Loucy (cell line): ENCODE measurements around the gene ASPHD1.

Experiments used
- H2AFZ ChIP-seq: fragments of 200-600 bp; sonication (generic); 2 replicates; pipeline ENCODE4 v1.6.0; 2016; ENCODE audit warnings: antibody characterized with exemption, mild to moderate bottlenecking, low read length, moderate library complexity
- H3F3A ChIP-seq: fragments of 200-600 bp; 2 replicates; pipeline ENCODE4 v1.6.0; 2016; ENCODE audit warnings: antibody characterized with exemption, low read depth, mild to moderate bottlenecking
- H3K27me3 ChIP-seq: fragments of 200-600 bp; sonication (generic); 2 replicates; pipeline ENCODE4 v1.6.1; 2014; ENCODE audit warnings: low read length, mild to moderate bottlenecking; ENCODE audit not compliant: insufficient read depth, poor library complexity, severe bottlenecking
- H3K36me3 ChIP-seq: fragments of 200-600 bp; sonication (generic); 2 replicates; pipeline ENCODE4 v1.6.1; 2016; ENCODE audit warnings: low read length; ENCODE audit not compliant: insufficient read depth
- H3K4me1 ChIP-seq: fragments of 200-600 bp; sonication (generic); 2 replicates; pipeline ENCODE4 v1.5.1; 2014; ENCODE audit warnings: low read length, mild to moderate bottlenecking; ENCODE audit not compliant: insufficient read depth, poor library complexity, severe bottlenecking
- H3K4me2 ChIP-seq: fragments of 200-600 bp; sonication (generic); 2 replicates; pipeline ENCODE4 v1.6.0; 2014; ENCODE audit warnings: antibody characterized with exemption, low read length, low read depth, mild to moderate bottlenecking; ENCODE audit not compliant: poor library complexity, severe bottlenecking
- H3K4me3 ChIP-seq: fragments of 200-600 bp; sonication (generic); 2 replicates; pipeline ENCODE4 v1.5.1; 2014; ENCODE audit warnings: low read length, mild to moderate bottlenecking, mixed read lengths; ENCODE audit not compliant: poor library complexity, severe bottlenecking
- H3K79me2 ChIP-seq: fragments of 200-600 bp; sonication (generic); 2 replicates; pipeline ENCODE4 v1.6.1; 2014; ENCODE audit warnings: low read length; ENCODE audit not compliant: insufficient read depth
- H3K9ac ChIP-seq: fragments of 200-600 bp; sonication (generic); 2 replicates; pipeline ENCODE4 v1.6.0; 2014; ENCODE audit warnings: mild to moderate bottlenecking, low read depth, low read length, moderate library complexity; ENCODE audit not compliant: poor library complexity, severe bottlenecking
- H3K9me2 ChIP-seq: fragments of 200-600 bp; sonication (generic); replicated peaks from 2 replicates; pipeline ENCODE4 v1.6.1; 2016; ENCODE audit warnings: low read depth, low read length, mixed read lengths
- H3K9me3 ChIP-seq: fragments of 200-600 bp; sonication (generic); 2 replicates; pipeline ENCODE4 v1.6.1; 2014; ENCODE audit warnings: mild to moderate bottlenecking, antibody characterized with exemption, low read length, low read depth; ENCODE audit not compliant: insufficient read depth
- H4K20me1 ChIP-seq: fragments of 200-600 bp; sonication (generic); 2 replicates; pipeline ENCODE4 v1.6.0; 2014; ENCODE audit warnings: antibody characterized with exemption, low read length, mild to moderate bottlenecking; ENCODE audit not compliant: insufficient read depth, poor library complexity, severe bottlenecking
- CTCF ChIP-seq: fragments of 200-600 bp; sonication (generic); conservative IDR thresholded peaks from 2 replicates; pipeline ENCODE4 v1.5.1; 2014; ENCODE audit warnings: mild to moderate bottlenecking, antibody characterized with exemption, low read length
- EZH2phosphoT487 ChIP-seq: fragments of 200-600 bp; IDR thresholded peaks from 2 replicates; pipeline ENCODE4 v1.6.1; 2018; ENCODE audit warnings: antibody characterized with exemption, mild to moderate bottlenecking, moderate library complexity, borderline replicate concordance

ASPHD1 gene

GRCh38 chr16:29903590-29903989 lies 3.3 kb downstream of the ASPHD1 start:
- H3F3A ChIP-seq: no peaks in the 10 kb centered on the region
- no peaks in the 10 kb centered on the region for H3K36me3 ChIP-seq
- no peaks in the 10 kb centered on the region for H3K79me2 ChIP-seq
- H3K9me2 ChIP-seq: no peaks in the 10 kb centered on the region
- H3K9me3 ChIP-seq: no peaks in the 10 kb centered on the region
- H2AFZ ChIP-seq: no peak overlapping the region
- H3K4me2 ChIP-seq: no peak overlapping the region
- no peaks in the 10 kb centered on the region for H3K27me3 ChIP-seq
- peaks cover 13% of the 10 kb centered on the region for H3K4me1 ChIP-seq
- H3K4me3 ChIP-seq: no peak overlapping the region
- no peak for TF ChIP-seq CTCF
- no peak for TF ChIP-seq EZH2phosphoT487
- H4K20me1 ChIP-seq: peaks cover 9% of the 10 kb centered on the region
- no peak overlapping the region for H3K9ac ChIP-seq

- TF ChIP-seq CTCF (no peak), EZH2phosphoT487 (no peak)
- no peaks in the 10 kb centered on the region for H3K36me3 ChIP-seq
- peaks cover 4% of the 10 kb centered on the region for H3K4me1 ChIP-seq
- no peak overlapping the region for H2AFZ ChIP-seq
- no peaks in the 10 kb centered on the region for H3F3A ChIP-seq
- H3K9me3 ChIP-seq: no peaks in the 10 kb centered on the region
- H3K4me2 ChIP-seq: no peak overlapping the region
- peaks cover 6% of the 10 kb centered on the region for H4K20me1 ChIP-seq
- H3K9ac ChIP-seq: no peak overlapping the region
- H3K4me3 ChIP-seq: no peak overlapping the region
- H3K9me2 ChIP-seq: no peaks in the 10 kb centered on the region
- no peaks in the 10 kb centered on the region for H3K79me2 ChIP-seq
- no peaks in the 10 kb centered on the region for H3K27me3 ChIP-seq
Observed at GRCh38 chr16:29904947-29905346, 4.7 kb downstream of the ASPHD1 start.

- Histone ChIP-seq H3K36me3 (no peaks in the 10 kb centered on the region), H3K9ac (no peak overlapping the region), H2AFZ (no peak overlapping the region)
Observed at GRCh38 chr16:29905668-29906067, 5.4 kb downstream of the ASPHD1 start.

More at GRCh38 chr16:29905668-29906067, 5.4 kb downstream of the ASPHD1 start:
- Histone ChIP-seq H3K9me2 (no peaks in the 10 kb centered on the region), H4K20me1 (no peaks in the 10 kb centered on the region), H3K27me3 (no peaks in the 10 kb centered on the region), H3K9me3 (no peaks in the 10 kb centered on the region), H3K4me2 (no peak overlapping the region), H3K79me2 (no peaks in the 10 kb centered on the region), H3K4me3 (no peak overlapping the region), H3K4me1 (peaks cover under 1% of the 10 kb centered on the region), H3F3A (no peaks in the 10 kb centered on the region)
- TF ChIP-seq CTCF (no peak), EZH2phosphoT487 (no peak)
